ENCODE data around the gene GSE1. TPM values are rescaled to one million over a fixed set of nuclear protein-coding genes. Genes with fewer than 3 reads are reported as not detected.
A peak's percentile ranks its signal among the peaks of the same experiment; 100 is the strongest.

Gene GSE1
- total RNA-seq, 1 experiment from 2014 or later, result 38.4 TPM

DNA sequence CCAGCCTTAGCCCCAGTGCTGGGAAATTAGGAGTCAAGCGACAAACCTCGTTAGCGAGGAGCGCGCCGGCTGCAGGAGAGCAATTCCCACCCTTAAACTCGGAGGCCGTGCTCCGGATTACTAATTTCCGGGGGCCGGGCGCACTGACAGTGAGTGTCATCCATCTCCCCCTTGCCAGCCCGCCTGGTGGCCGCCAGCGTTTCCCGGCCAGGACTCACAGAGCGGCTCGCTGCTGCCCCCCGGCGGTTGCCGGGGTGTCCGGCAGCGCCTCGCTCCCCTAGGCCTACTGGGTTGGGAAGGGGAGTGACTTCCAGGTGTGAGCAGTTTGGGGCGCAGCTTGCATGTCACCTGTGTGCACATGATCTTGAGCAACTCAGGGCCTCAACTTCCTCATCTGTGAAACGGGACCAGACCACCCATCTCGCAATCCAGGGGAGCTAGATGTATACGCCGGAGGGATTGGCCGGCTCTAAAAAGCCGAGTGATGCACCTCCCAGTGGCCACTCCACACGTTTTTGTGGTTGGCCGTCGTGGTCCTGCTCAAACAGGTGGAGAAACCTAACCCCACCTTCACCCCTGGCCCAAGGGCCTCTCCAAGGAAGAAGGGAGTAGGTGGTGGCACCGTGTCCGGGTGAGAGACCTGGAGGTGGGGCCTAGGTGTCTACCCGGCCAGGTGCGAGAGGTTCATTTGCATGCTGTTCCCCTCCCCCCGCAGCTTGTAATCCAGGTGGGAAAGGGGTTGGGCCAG is 2.5 kb upstream of the GSE1 start:
- ChIA-PET POLR2A (ENCODE audit: unreplicated experiment) (interaction anchor here (0.7 kb wide), 1 partner anchor 41 kb away, joined by 4 read pairs; no protein-coding TSS in a partner anchor), CTCF (interaction anchor here (0.6 to 0.7 kb wide), 3 partner anchors 56 to 1557 kb away, joined by 3 read pairs; no protein-coding TSS in a partner anchor)
- ATAC-seq (peak; percentile 38), DNase-seq (peak; percentile 90)
- Histone ChIP-seq H3K27ac (ENCODE audit: low read length) (no peak overlapping the region), H3K79me2 (ENCODE audit: low read length) (peaks cover 20% of the 10 kb centered on the region), H3K4me2 (ENCODE audit: low read length) (peak overlapping the region; percentile 86), H3F3A (ENCODE audit: low read length, unreplicated experiment) (peaks cover 4% of the 10 kb centered on the region), H3K9me2 (replicated peaks; ENCODE audit: low read length) (no peaks in the 10 kb centered on the region), H3K36me3 (ENCODE audit: low read depth, low read length) (no peaks in the 10 kb centered on the region), H2AFZ (ENCODE audit: low read length) (peak overlapping the region; percentile 32), H3K9ac (ENCODE audit: low read length) (no peak overlapping the region), H3K4me3 (ENCODE audit: low read length) (peak overlapping the region; percentile 72), H3K27me3 (ENCODE audit: low read length) (no peaks in the 10 kb centered on the region), H4K20me1 (ENCODE audit: low read length) (peaks cover 4% of the 10 kb centered on the region), H3K9me3 (ENCODE audit: low read length) (no peaks in the 10 kb centered on the region), H3K4me1 (ENCODE audit: insufficient read depth, low read length) (peaks cover 23% of the 10 kb centered on the region)
- intact Hi-C loops (cut with micrococcal nuclease), result loop anchor here (1.0 to 10.0 kb wide), 2 partner anchors 53 to 216 kb away; no protein-coding TSS in a partner anchor
- TF ChIP-seq, protein P1, sequence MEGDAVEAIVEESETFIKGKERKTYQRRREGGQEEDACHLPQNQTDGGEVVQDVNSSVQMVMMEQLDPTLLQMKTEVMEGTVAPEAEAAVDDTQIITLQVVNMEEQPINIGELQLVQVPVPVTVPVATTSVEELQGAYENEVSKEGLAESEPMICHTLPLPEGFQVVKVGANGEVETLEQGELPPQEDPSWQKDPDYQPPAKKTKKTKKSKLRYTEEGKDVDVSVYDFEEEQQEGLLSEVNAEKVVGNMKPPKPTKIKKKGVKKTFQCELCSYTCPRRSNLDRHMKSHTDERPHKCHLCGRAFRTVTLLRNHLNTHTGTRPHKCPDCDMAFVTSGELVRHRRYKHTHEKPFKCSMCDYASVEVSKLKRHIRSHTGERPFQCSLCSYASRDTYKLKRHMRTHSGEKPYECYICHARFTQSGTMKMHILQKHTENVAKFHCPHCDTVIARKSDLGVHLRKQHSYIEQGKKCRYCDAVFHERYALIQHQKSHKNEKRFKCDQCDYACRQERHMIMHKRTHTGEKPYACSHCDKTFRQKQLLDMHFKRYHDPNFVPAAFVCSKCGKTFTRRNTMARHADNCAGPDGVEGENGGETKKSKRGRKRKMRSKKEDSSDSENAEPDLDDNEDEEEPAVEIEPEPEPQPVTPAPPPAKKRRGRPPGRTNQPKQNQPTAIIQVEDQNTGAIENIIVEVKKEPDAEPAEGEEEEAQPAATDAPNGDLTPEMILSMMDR (conservative IDR thresholded peaks at IDR 0.05; ENCODE audit: low read depth, low read length), result peak; percentile 87
- no peak for TF ChIP-seq EZH2 (IDR thresholded peaks at IDR 0.05; ENCODE audit: low read length, unreplicated experiment)
- TSS peak; percentile 40 for BruUV-seq (replicated peaks)

DNA sequence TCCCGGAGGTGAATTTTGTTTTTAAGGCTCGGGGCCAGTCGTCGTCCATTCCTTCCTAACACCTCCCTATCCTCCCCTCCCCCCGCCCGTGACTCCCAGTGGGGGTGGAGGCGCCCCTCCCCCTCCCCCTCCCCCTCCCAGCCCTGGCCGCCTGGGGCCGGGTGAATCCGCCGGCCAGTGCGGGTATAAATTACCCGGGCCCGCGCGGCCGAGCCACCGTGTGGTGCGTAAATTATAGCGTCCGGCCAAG is 2.0 kb upstream of the GSE1 start:
- Histone ChIP-seq H3K4me3 (ENCODE audit: low read length) (peak overlapping the region; percentile 72), H3K9me2 (replicated peaks; ENCODE audit: low read length) (no peaks in the 10 kb centered on the region), H3F3A (ENCODE audit: low read length, unreplicated experiment) (peaks cover 5% of the 10 kb centered on the region), H3K27me3 (ENCODE audit: low read length) (no peaks in the 10 kb centered on the region), H2AFZ (ENCODE audit: low read length) (no peak overlapping the region), H3K9me3 (ENCODE audit: low read length) (no peaks in the 10 kb centered on the region), H3K9ac (ENCODE audit: low read length) (no peak overlapping the region), H3K4me1 (ENCODE audit: insufficient read depth, low read length) (peaks cover 28% of the 10 kb centered on the region), H3K4me2 (ENCODE audit: low read length) (peak overlapping the region; percentile 86), H3K36me3 (ENCODE audit: low read depth, low read length) (peaks cover 3% of the 10 kb centered on the region; the same call in 1 of the 2 replicates), H4K20me1 (ENCODE audit: low read length) (peaks cover 9% of the 10 kb centered on the region), H3K79me2 (ENCODE audit: low read length) (peaks cover 25% of the 10 kb centered on the region), H3K27ac (ENCODE audit: low read length) (no peak overlapping the region)
- ChIA-PET POLR2A (ENCODE audit: unreplicated experiment) (no interaction called here), CTCF (interaction anchor here (0.6 to 0.7 kb wide), 2 partner anchors 57 to 216 kb away, joined by 3 read pairs; no protein-coding TSS in a partner anchor)
- no TSS peak for BruUV-seq (replicated peaks)
- ATAC-seq, result no peak
- intact Hi-C loops (cut with micrococcal nuclease), result loop anchor here (10.0 kb wide), 1 partner anchor 216 kb away; no protein-coding TSS in a partner anchor
- no peak for TF ChIP-seq EZH2phosphoT487 (IDR thresholded peaks at IDR 0.05; ENCODE audit: borderline replicate concordance, low read length)
- TF ChIP-seq, protein P1 (conservative IDR thresholded peaks at IDR 0.05; ENCODE audit: low read depth, low read length), result no peak
- no peak for TF ChIP-seq EZH2 (IDR thresholded peaks at IDR 0.05; ENCODE audit: low read length, unreplicated experiment)
- DNase-seq, result no peak

Measured in PC-3 (cell line).